HFF-Myc (cell line): Measurements from ENCODE around the gene PARP12.

Experiments
- DNase-seq: peaks from one replicate; pipeline ENCODE4 v3.0.0-alpha.2; 2011; ENCODE audit warnings: low read depth; ENCODE audit errors: extremely low read depth
- H3K4me3 ChIP-seq: replicated peaks from 2 replicates; pipeline ENCODE4 v1.5.1; 2011; ENCODE audit warnings: low read depth, mild to moderate bottlenecking, control low read depth, low read length
- CTCF ChIP-seq: IDR thresholded peaks from 2 replicates; pipeline ENCODE4 v1.5.1; 2012; ENCODE audit warnings: mild to moderate bottlenecking, low read depth, low read length, control low read depth; ENCODE audit errors: missing control alignments

The PARP12 gene

GRCh38 chr7:140022582-140023211 lies 40.1 kb downstream of the PARP12 start:
- no peak for DNase-seq
- TF ChIP-seq CTCF = no peak
- no peak overlapping the region for H3K4me3 ChIP-seq

- no peak for DNase-seq
- no peak for TF ChIP-seq CTCF
- no peak overlapping the region for H3K4me3 ChIP-seq
Measured at GRCh38 chr7:140021603-140022002, 41.1 kb downstream of the PARP12 start.

GRCh38 chr7:140019606-140020005 lies 43.1 kb downstream of the PARP12 start:
- TF ChIP-seq CTCF = no peak
- no peak overlapping the region for H3K4me3 ChIP-seq
- no peak for DNase-seq

GRCh38 chr7:140019172-140019571 lies 43.6 kb downstream of the PARP12 start:
- no peak overlapping the region for H3K4me3 ChIP-seq
- no peak for TF ChIP-seq CTCF
- DNase-seq = no peak

- H3K4me3 ChIP-seq = no peak overlapping the region
- TF ChIP-seq CTCF = no peak
- no peak for DNase-seq
Measured at GRCh38 chr7:140018125-140019043, 44.4 kb downstream of the PARP12 start.

GRCh38 chr7:140017543-140017942 lies 45.2 kb downstream of the PARP12 start:
- H3K4me3 ChIP-seq = no peak overlapping the region
- no peak for DNase-seq
- TF ChIP-seq CTCF = no peak

GRCh38 chr7:140017034-140017433 lies 45.7 kb downstream of the PARP12 start:
- TF ChIP-seq CTCF = no peak
- no peak overlapping the region for H3K4me3 ChIP-seq
- no peak for DNase-seq
